CD8-positive, alpha-beta memory T cell (primary cell): ENCODE results near the gene AP4M1. TPM values are rescaled to one million over a fixed set of nuclear protein-coding genes. Genes with fewer than 3 reads are reported as not detected.

ENCODE experiments used
- CTCF ChIA-PET: fragments of 350-600 bp; sonication (Branson Sonifier 250); formaldehyde crosslinking; loops from one replicate; lab custom pipeline; 2021; ENCODE audit warnings: antibody characterized with exemption; lab: Charles Lee
- POLR2A ChIA-PET: fragments of 350-600 bp; sonication (Branson Sonifier 250); formaldehyde crosslinking; loops from one replicate; lab custom pipeline; 2021; ENCODE audit warnings: antibody characterized with exemption; lab: Charles Lee
- DNase-seq, 5 donors: peaks; one replicate each; pipeline versions ENCODE4 v3.0.0 to v3.0.0-alpha.2; 2020 to 2022; ENCODE audit warnings: mixed read lengths in 1 of 5
- H3K27ac ChIP-seq: one replicate; pipeline ENCODE4 v1.7.0; 2013; ENCODE audit warnings: low read depth, mild to moderate bottlenecking, low read length, moderate library complexity
- H3K27me3 ChIP-seq: 2 replicates; pipeline ENCODE4 v1.7.0; 2013; ENCODE audit warnings: low read length, mild to moderate bottlenecking; ENCODE audit not compliant: insufficient read depth, poor library complexity, severe bottlenecking
- H3K36me3 ChIP-seq: 2 replicates; pipeline ENCODE4 v1.7.0; 2013; ENCODE audit warnings: mild to moderate bottlenecking, low read length, moderate library complexity; ENCODE audit not compliant: insufficient read depth
- H3K4me1 ChIP-seq: 2 replicates; pipeline ENCODE4 v1.7.0; 2013; ENCODE audit warnings: mild to moderate bottlenecking, low read length, moderate library complexity; ENCODE audit not compliant: insufficient read depth
- H3K4me3 ChIP-seq: 2 replicates; pipeline ENCODE4 v1.7.0; 2013; ENCODE audit warnings: mild to moderate bottlenecking, low read length
- H3K9me3 ChIP-seq: 2 replicates; pipeline ENCODE4 v1.7.0; 2013; ENCODE audit warnings: mild to moderate bottlenecking, low read length
- H3K27ac Mint-ChIP-seq, 8 donors: one replicate each; pipeline ENCODE4 v1.8.0; 2020 to 2021; ENCODE audit warnings: mixed read lengths in 8 of 8, mild to moderate bottlenecking in 6 of 8, inconsistent platforms in 3 of 8, moderate library complexity in 3 of 8
- H3K27me3 Mint-ChIP-seq, 2 donors: one replicate each; pipeline ENCODE4 v1.8.0; 2020 to 2021; ENCODE audit warnings: mixed read lengths in 2 of 2, mild to moderate bottlenecking in 1 of 2, moderate library complexity in 1 of 2
- H3K36me3 Mint-ChIP-seq, 3 donors: one replicate each; pipeline ENCODE4 v1.8.0; 2020 to 2021; ENCODE audit warnings: mixed read lengths in 3 of 3, inconsistent platforms in 1 of 3, mild to moderate bottlenecking in 1 of 3
- H3K4me1 Mint-ChIP-seq, 3 donors: one replicate each; pipeline ENCODE4 v1.8.0; 2020 to 2021; ENCODE audit warnings: mixed read lengths in 3 of 3, inconsistent platforms in 1 of 3, mild to moderate bottlenecking in 1 of 3
- H3K4me3 Mint-ChIP-seq, 7 donors: one replicate each; pipeline ENCODE4 v1.8.0; 2020 to 2021; ENCODE audit warnings: mixed read lengths in 7 of 7, mild to moderate bottlenecking in 6 of 7, moderate library complexity in 4 of 7, inconsistent platforms in 2 of 7
- H3K9me3 Mint-ChIP-seq, 5 donors: one replicate each; pipeline ENCODE4 v1.8.0; 2020 to 2022; ENCODE audit warnings: mixed read lengths in 5 of 5, mild to moderate bottlenecking in 3 of 5, moderate library complexity in 2 of 5, inconsistent platforms in 1 of 5
- polyA plus RNA-seq: library from polyadenylated mRNA; unstranded; fragments of 300-500 nt; fragmentation: Illumina TruSeq; gene quantifications from one replicate; pipeline ENCODE4 v1.2.3, GENCODE V29; 2021
- total RNA-seq, 2 experiments: library from RNA; stranded (reverse); gene quantifications; one replicate each; pipeline ENCODE4 v1.2.3, GENCODE V29; 2021

The AP4M1 gene
- total and polyA plus RNA-seq, 3 experiments from 2014 or later = 5.2 to 17.3 (median 13.8) TPM

GRCh38 chr7:100093498-100093897 lies 7.9 kb upstream of the AP4M1 start:
- POLR2A ChIA-PET = no interaction called here
- peaks cover 15 to 42% (median 33%) of the 10 kb centered on the region in 3 donors for H3K4me1 Mint-ChIP-seq
- H3K36me3 Mint-ChIP-seq = peaks cover 16 to 89% (median 23%) of the 10 kb centered on the region in 3 donors
- Histone ChIP-seq H3K4me1 (peaks cover 12% of the 10 kb centered on the region), H3K36me3 (peaks cover 74% of the 10 kb centered on the region), H3K27ac (no peak overlapping the region), H3K27me3 (no peaks in the 10 kb centered on the region), H3K4me3 (no peak overlapping the region), H3K9me3 (no peaks in the 10 kb centered on the region)
- no peaks in the 10 kb centered on the region for H3K9me3 Mint-ChIP-seq
- peaks cover 0 to 9% of the 10 kb centered on the region in 2 donors for H3K27me3 Mint-ChIP-seq
- H3K27ac Mint-ChIP-seq = peak overlapping the region in 2 of 8 donors; percentile 3 to 5
- no peak overlapping the region for H3K4me3 Mint-ChIP-seq
- CTCF ChIA-PET = no interaction called here
- no peak for DNase-seq

GRCh38 chr7:100093925-100094486 lies 7.4 kb upstream of the AP4M1 start:
- Mint-ChIP-seq H3K27ac (peak overlapping the region in 1 of 8 donors; percentile 5), H3K4me3 (no peak overlapping the region), H3K27me3 (peaks cover 0 to 8% of the 10 kb centered on the region in 2 donors), H3K4me1 (peaks cover 20 to 42% (median 38%) of the 10 kb centered on the region in 3 donors), H3K9me3 (no peaks in the 10 kb centered on the region), H3K36me3 (peaks cover 16 to 94% (median 25%) of the 10 kb centered on the region in 3 donors)
- H3K4me3 ChIP-seq = no peak overlapping the region
- no peak for DNase-seq
- no peak overlapping the region for H3K27ac ChIP-seq
- H3K9me3 ChIP-seq = no peaks in the 10 kb centered on the region
- H3K4me1 ChIP-seq = peaks cover 13% of the 10 kb centered on the region
- CTCF ChIA-PET = no interaction called here
- POLR2A ChIA-PET = no interaction called here
- H3K27me3 ChIP-seq = no peaks in the 10 kb centered on the region
- H3K36me3 ChIP-seq = peaks cover 79% of the 10 kb centered on the region

- peak overlapping the region in 1 of 7 donors; percentile 37 for H3K4me3 Mint-ChIP-seq
- peaks cover 16 to 99% (median 31%) of the 10 kb centered on the region in 3 donors for H3K36me3 Mint-ChIP-seq
- H3K9me3 ChIP-seq = no peaks in the 10 kb centered on the region
- no peaks in the 10 kb centered on the region for H3K27me3 ChIP-seq
- H3K27ac ChIP-seq = no peak overlapping the region
- no peak for DNase-seq
- peaks cover 15% of the 10 kb centered on the region for H3K4me1 ChIP-seq
- H3K27ac Mint-ChIP-seq = peak overlapping the region in 1 of 8 donors; percentile 72
- no peaks in the 10 kb centered on the region for H3K9me3 Mint-ChIP-seq
- H3K27me3 Mint-ChIP-seq = peaks cover 0 to 2% of the 10 kb centered on the region in 2 donors
- ChIA-PET CTCF (interaction anchor here (0.8 to 1.1 kb wide), 2 partner anchors 13 to 33 kb away, joined by 3 to 4 read pairs; no protein-coding TSS in a partner anchor), POLR2A (no interaction called here)
- peaks cover 84% of the 10 kb centered on the region for H3K36me3 ChIP-seq
- H3K4me3 ChIP-seq = no peak overlapping the region
- H3K4me1 Mint-ChIP-seq = peaks cover 26 to 44% (median 40%) of the 10 kb centered on the region in 3 donors
Measured at GRCh38 chr7:100095289-100095688, 6.2 kb upstream of the AP4M1 start.

GRCh38 chr7:100095704-100096103 lies 5.7 kb upstream of the AP4M1 start:
- ChIA-PET CTCF (interaction anchor here (1.1 kb wide), 1 partner anchor 13 kb away, joined by 4 read pairs; no protein-coding TSS in a partner anchor), POLR2A (no interaction called here)
- no peak overlapping the region for H3K27ac ChIP-seq
- peaks cover 80% of the 10 kb centered on the region for H3K36me3 ChIP-seq
- H3K9me3 ChIP-seq = no peaks in the 10 kb centered on the region
- H3K4me3 ChIP-seq = no peak overlapping the region
- H3K4me3 Mint-ChIP-seq = peak overlapping the region in 1 of 7 donors; percentile 37
- no peaks in the 10 kb centered on the region for H3K9me3 Mint-ChIP-seq
- H3K27me3 Mint-ChIP-seq = peaks cover 0 to 5% of the 10 kb centered on the region in 2 donors
- peak overlapping the region in 2 of 8 donors; percentile 33 to 72 for H3K27ac Mint-ChIP-seq
- H3K4me1 Mint-ChIP-seq = peaks cover 27 to 44% (median 38%) of the 10 kb centered on the region in 3 donors
- no peak for DNase-seq
- H3K27me3 ChIP-seq = no peaks in the 10 kb centered on the region
- peaks cover 16 to 98% (median 31%) of the 10 kb centered on the region in 3 donors for H3K36me3 Mint-ChIP-seq
- H3K4me1 ChIP-seq = peaks cover 15% of the 10 kb centered on the region

- peaks cover 7 to 79% (median 21%) of the 10 kb centered on the region in 3 donors for H3K36me3 Mint-ChIP-seq
- peaks cover 0 to 9% of the 10 kb centered on the region in 2 donors for H3K27me3 Mint-ChIP-seq
- Histone ChIP-seq H3K27ac (peak overlapping the region; percentile 1), H3K4me1 (peaks cover 21% of the 10 kb centered on the region), H3K4me3 (no peak overlapping the region), H3K36me3 (peaks cover 51% of the 10 kb centered on the region), H3K9me3 (no peaks in the 10 kb centered on the region), H3K27me3 (no peaks in the 10 kb centered on the region)
- CTCF ChIA-PET = interaction anchor here (0.7 to 3.8 kb wide), 3 partner anchors 16 to 187 kb away, joined by 3 to 19 read pairs (median 17); partner anchors contain the start of genes MBLAC1 and ZNF3
- POLR2A ChIA-PET = no interaction called here
- DNase-seq = no peak
- peak overlapping the region; percentile 47 to 99 (median 96) for H3K27ac Mint-ChIP-seq
- H3K4me3 Mint-ChIP-seq = peak overlapping the region; percentile 60 to 97 (median 81)
- peaks cover 38 to 55% (median 43%) of the 10 kb centered on the region in 3 donors for H3K4me1 Mint-ChIP-seq
- no peaks in the 10 kb centered on the region for H3K9me3 Mint-ChIP-seq
Measured at GRCh38 chr7:100098913-100099312, 2.5 kb upstream of the AP4M1 start.

GRCh38 chr7:100099452-100099851 lies 2.0 kb upstream of the AP4M1 start:
- H3K4me3 ChIP-seq = peak overlapping the region; percentile 96
- H3K27me3 Mint-ChIP-seq = peaks cover 0 to 9% of the 10 kb centered on the region in 2 donors
- peaks cover 7 to 77% (median 21%) of the 10 kb centered on the region in 3 donors for H3K36me3 Mint-ChIP-seq
- H3K4me1 ChIP-seq = peaks cover 21% of the 10 kb centered on the region
- H3K27ac ChIP-seq = peak overlapping the region; percentile 1
- ChIA-PET POLR2A (interaction anchor here (3.5 kb wide), 1 partner anchor 11 kb away, joined by 17 read pairs; the partner anchor contains the start of gene COPS6), CTCF (interaction anchor here (0.7 to 3.8 kb wide), 6 partner anchors 16 to 187 kb away, joined by 3 to 19 read pairs (median 10); partner anchors contain the start of genes MBLAC1 and ZNF3)
- no peaks in the 10 kb centered on the region for H3K27me3 ChIP-seq
- no peaks in the 10 kb centered on the region for H3K9me3 ChIP-seq
- H3K27ac Mint-ChIP-seq = peak overlapping the region in 7 of 8 donors; percentile 94 to 99 (median 96)
- peaks cover 39 to 55% (median 45%) of the 10 kb centered on the region in 3 donors for H3K4me1 Mint-ChIP-seq
- peaks cover 46% of the 10 kb centered on the region for H3K36me3 ChIP-seq
- DNase-seq = no peak
- peak overlapping the region; percentile 90 to 97 (median 94) for H3K4me3 Mint-ChIP-seq
- H3K9me3 Mint-ChIP-seq = no peaks in the 10 kb centered on the region

- no peaks in the 10 kb centered on the region for H3K9me3 Mint-ChIP-seq
Measured at GRCh38 chr7:100100420-100101015, 925 bp upstream of the AP4M1 start.

More at GRCh38 chr7:100100420-100101015, 925 bp upstream of the AP4M1 start:
- Mint-ChIP-seq H3K27me3 (peaks cover 0 to 9% of the 10 kb centered on the region in 2 donors), H3K4me1 (peaks cover 39 to 55% (median 45%) of the 10 kb centered on the region in 3 donors), H3K36me3 (peaks cover 7 to 76% (median 19%) of the 10 kb centered on the region in 3 donors), H3K4me3 (peak overlapping the region; percentile 90 to 97 (median 94)), H3K27ac (peak overlapping the region; percentile 94 to 100 (median 96))
- peak overlapping the region; percentile 85 for H3K27ac ChIP-seq
- peaks cover 21% of the 10 kb centered on the region for H3K4me1 ChIP-seq
- CTCF ChIA-PET = interaction anchor here (0.9 to 3.8 kb wide), 10 partner anchors 8 to 182 kb away, joined by 3 to 19 read pairs (median 4); partner anchors contain the start of genes MBLAC1 and ZNF3
- H3K27me3 ChIP-seq = no peaks in the 10 kb centered on the region
- POLR2A ChIA-PET = interaction anchor here (0.5 to 3.5 kb wide), 15 partner anchors 10 to 1117 kb away, joined by 3 to 50 read pairs (median 7); partner anchors contain the start of genes COPS6, MBLAC1, PLOD3 and TRIM4
- H3K4me3 ChIP-seq = peak overlapping the region; percentile 96
- H3K9me3 ChIP-seq = no peaks in the 10 kb centered on the region
- peaks cover 36% of the 10 kb centered on the region for H3K36me3 ChIP-seq
- DNase-seq = peak; percentile 83 to 94 (median 90)
